WTC11 (cell line): Measurements from ENCODE around the gene KIRREL3. TPM values are rescaled to one million over a fixed set of nuclear protein-coding genes. Genes with fewer than 3 reads are reported as not detected.

ENCODE experiments used
- ATAC-seq: fragments of 200-7000 bp; cut with Tn5 transposase; 2 replicates; pipeline ENCODE4 v1.10.0; 2021; ENCODE audit warnings: mild to moderate bottlenecking, moderate library complexity
- CTCF ChIA-PET: fragments of 300-600 bp; sonication (Branson Sonifier 250); formaldehyde crosslinking; loops from one replicate; lab custom pipeline; 2021; ENCODE audit warnings: antibody characterized with exemption; lab: Charles Lee
- POLR2A ChIA-PET: fragments of 350-600 bp; sonication (Branson Sonifier 250); formaldehyde crosslinking; loops from one replicate; lab custom pipeline; 2021; ENCODE audit warnings: antibody characterized with exemption; lab: Charles Lee
- DNase-seq: peaks from one replicate; pipeline ENCODE4 v3.0.0; 2021; ENCODE audit warnings: low spot score
- H3K27ac Mint-ChIP-seq: 2 replicates; pipeline ENCODE4 v1.8.0; 2021; ENCODE audit warnings: mixed read lengths
- H3K27me3 Mint-ChIP-seq: 2 replicates; pipeline ENCODE4 v1.8.0; 2021; ENCODE audit warnings: low read depth, mild to moderate bottlenecking, moderate library complexity, mixed read lengths
- H3K36me3 Mint-ChIP-seq: 2 replicates; pipeline ENCODE4 v1.8.0; 2021; ENCODE audit warnings: mixed read lengths
- H3K4me1 Mint-ChIP-seq: 2 replicates; pipeline ENCODE4 v1.8.0; 2022; ENCODE audit warnings: mixed read lengths
- H3K4me3 Mint-ChIP-seq: 2 replicates; pipeline ENCODE4 v1.8.0; 2021; ENCODE audit warnings: mild to moderate bottlenecking, moderate library complexity, mixed read lengths
- H3K9me3 Mint-ChIP-seq: 2 replicates; pipeline ENCODE4 v1.8.0; 2021; ENCODE audit warnings: mixed read lengths
- CBFB ChIP-seq: sonication (generic); formaldehyde crosslinking; IDR thresholded peaks from 2 replicates; pipeline ENCODE4 v1.8.1; 2022; ENCODE audit warnings: mild to moderate bottlenecking, low read depth, missing genetic modification reagents
- CDX4 ChIP-seq: fragments of 250-450 bp; sonication (Bioruptor Pico); IDR thresholded peaks from 2 replicates; pipeline ENCODE4 v1.9.0; 2021; ENCODE audit warnings: moderate library complexity, mild to moderate bottlenecking, inconsistent platforms, borderline replicate concordance
- CREM ChIP-seq: sonication (generic); formaldehyde crosslinking; IDR thresholded peaks from 2 replicates; pipeline ENCODE4 v1.8.1; 2022; ENCODE audit warnings: mild to moderate bottlenecking, missing genetic modification reagents, moderate library complexity
- E2F1 ChIP-seq: sonication (generic); formaldehyde crosslinking; IDR thresholded peaks from 2 replicates; pipeline ENCODE4 v1.8.0; 2022; ENCODE audit warnings: mild to moderate bottlenecking, missing genetic modification reagents
- ESRRA ChIP-seq: sonication (generic); formaldehyde crosslinking; IDR thresholded peaks from 2 replicates; pipeline ENCODE4 v1.8.1; 2022; ENCODE audit warnings: mild to moderate bottlenecking, missing genetic modification reagents, borderline replicate concordance
- FOXJ3 ChIP-seq: sonication (generic); formaldehyde crosslinking; IDR thresholded peaks from 2 replicates; pipeline ENCODE4 v1.9.0; 2021; ENCODE audit warnings: missing genetic modification reagents, mild to moderate bottlenecking, borderline replicate concordance
- HMGA2 ChIP-seq: fragments of 250-450 bp; sonication (Bioruptor Pico); IDR thresholded peaks from 2 replicates; pipeline ENCODE4 v1.4.0; 2021; ENCODE audit warnings: mild to moderate bottlenecking, moderate library complexity
- IRF1 ChIP-seq: sonication (generic); formaldehyde crosslinking; IDR thresholded peaks from 2 replicates; pipeline ENCODE4 v1.8.0; 2023; ENCODE audit warnings: missing genetic modification reagents
- JAZF1 ChIP-seq: fragments of 250-450 bp; sonication (Bioruptor Pico); IDR thresholded peaks from 2 replicates; pipeline ENCODE4 v1.9.0; 2021; ENCODE audit warnings: moderate library complexity, mild to moderate bottlenecking, inconsistent platforms
- NFE2L1 ChIP-seq: sonication (generic); formaldehyde crosslinking; IDR thresholded peaks from 2 replicates; pipeline ENCODE4 v1.8.1; 2023; ENCODE audit warnings: missing genetic modification reagents
- PRRX2 ChIP-seq: fragments of 250-450 bp; sonication (Bioruptor Pico); IDR thresholded peaks from 2 replicates; pipeline ENCODE4 v1.8.0; 2021; ENCODE audit warnings: mild to moderate bottlenecking
- SMAD3 ChIP-seq: sonication (generic); formaldehyde crosslinking; IDR thresholded peaks from 2 replicates; pipeline ENCODE4 v1.8.0; 2022; ENCODE audit warnings: missing genetic modification reagents, mild to moderate bottlenecking, borderline replicate concordance
- SMAD4 ChIP-seq: sonication (generic); formaldehyde crosslinking; IDR thresholded peaks from 2 replicates; pipeline ENCODE4 v1.8.0; 2022; ENCODE audit warnings: mild to moderate bottlenecking, missing genetic modification reagents
- SP1 ChIP-seq: sonication (generic); formaldehyde crosslinking; conservative IDR thresholded peaks from 2 replicates; pipeline ENCODE4 v1.8.1; 2022; ENCODE audit warnings: missing genetic modification reagents
- TCF7 ChIP-seq: sonication (generic); formaldehyde crosslinking; IDR thresholded peaks from 2 replicates; pipeline ENCODE4 v1.8.0; 2022; ENCODE audit warnings: mild to moderate bottlenecking, low read depth, missing genetic modification reagents, moderate library complexity
- TEAD4 ChIP-seq: sonication (generic); formaldehyde crosslinking; IDR thresholded peaks from 2 replicates; pipeline ENCODE4 v1.8.0; 2022; ENCODE audit warnings: mild to moderate bottlenecking, missing genetic modification reagents
- ZNF121 ChIP-seq: sonication (generic); formaldehyde crosslinking; IDR thresholded peaks from 2 replicates; pipeline ENCODE4 v1.8.0; 2023; ENCODE audit warnings: missing genetic modification reagents
- ZNF281 ChIP-seq: sonication (generic); formaldehyde crosslinking; IDR thresholded peaks from 2 replicates; pipeline ENCODE4 v1.8.0; 2023; ENCODE audit warnings: mild to moderate bottlenecking, missing genetic modification reagents
- ZNF416 ChIP-seq: fragments of 250-450 bp; sonication (Bioruptor Pico); IDR thresholded peaks from 2 replicates; pipeline ENCODE4 v1.9.0; 2021; ENCODE audit warnings: mild to moderate bottlenecking, inconsistent platforms
- total RNA-seq: library from RNA; stranded (reverse); gene quantifications from 3 replicates; pipeline ENCODE4 v1.2.3, GENCODE V29; 2021
- TF ChIP-seq, protein P1 (sequence below): sonication (generic); formaldehyde crosslinking; IDR thresholded peaks from 2 replicates; pipeline ENCODE4 v1.8.1; 2022; ENCODE audit warnings: mild to moderate bottlenecking, missing genetic modification reagents, moderate library complexity, borderline replicate concordance
- TF ChIP-seq, protein P2 (sequence below): sonication (generic); formaldehyde crosslinking; IDR thresholded peaks from 2 replicates; pipeline ENCODE4 v1.8.1; 2022; ENCODE audit warnings: low read depth, missing genetic modification reagents, borderline replicate concordance
- TF ChIP-seq, protein P3 (sequence below): sonication (generic); formaldehyde crosslinking; IDR thresholded peaks from 2 replicates; pipeline ENCODE4 v1.8.1; 2023; ENCODE audit warnings: mild to moderate bottlenecking, missing genetic modification reagents, moderate library complexity

The KIRREL3 gene
- total RNA-seq, 1 experiment from 2014 or later: 0.59 TPM

GRCh38 chr11:126465573-126466188 is 534.9 kb downstream of the KIRREL3 start:
- no peak for DNase-seq
- Mint-ChIP-seq H3K27ac (no peak overlapping the region), H3K4me1 (peaks cover 14% of the 10 kb centered on the region), H3K9me3 (peaks cover 4% of the 10 kb centered on the region), H3K27me3 (no peaks in the 10 kb centered on the region), H3K4me3 (no peak overlapping the region), H3K36me3 (no peaks in the 10 kb centered on the region)
- CTCF ChIA-PET: interaction anchor here (0.8 to 6.5 kb wide), 3 partner anchors 14 to 155 kb away, joined by 3 to 59 read pairs (median 3); no protein-coding TSS in a partner anchor
- peak; percentile 24; the same call in 1 of the 2 replicates for ATAC-seq
- POLR2A ChIA-PET: no interaction called here
- TF ChIP-seq IRF1 (CRISPR knock-in tag) (no peak), SP1 (CRISPR knock-in tag) (no peak), ESRRA (CRISPR knock-in tag) (no peak)
- TF ChIP-seq, protein P1, sequence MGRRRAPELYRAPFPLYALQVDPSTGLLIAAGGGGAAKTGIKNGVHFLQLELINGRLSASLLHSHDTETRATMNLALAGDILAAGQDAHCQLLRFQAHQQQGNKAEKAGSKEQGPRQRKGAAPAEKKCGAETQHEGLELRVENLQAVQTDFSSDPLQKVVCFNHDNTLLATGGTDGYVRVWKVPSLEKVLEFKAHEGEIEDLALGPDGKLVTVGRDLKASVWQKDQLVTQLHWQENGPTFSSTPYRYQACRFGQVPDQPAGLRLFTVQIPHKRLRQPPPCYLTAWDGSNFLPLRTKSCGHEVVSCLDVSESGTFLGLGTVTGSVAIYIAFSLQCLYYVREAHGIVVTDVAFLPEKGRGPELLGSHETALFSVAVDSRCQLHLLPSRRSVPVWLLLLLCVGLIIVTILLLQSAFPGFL (CRISPR knock-in tag): no peak

DNA sequence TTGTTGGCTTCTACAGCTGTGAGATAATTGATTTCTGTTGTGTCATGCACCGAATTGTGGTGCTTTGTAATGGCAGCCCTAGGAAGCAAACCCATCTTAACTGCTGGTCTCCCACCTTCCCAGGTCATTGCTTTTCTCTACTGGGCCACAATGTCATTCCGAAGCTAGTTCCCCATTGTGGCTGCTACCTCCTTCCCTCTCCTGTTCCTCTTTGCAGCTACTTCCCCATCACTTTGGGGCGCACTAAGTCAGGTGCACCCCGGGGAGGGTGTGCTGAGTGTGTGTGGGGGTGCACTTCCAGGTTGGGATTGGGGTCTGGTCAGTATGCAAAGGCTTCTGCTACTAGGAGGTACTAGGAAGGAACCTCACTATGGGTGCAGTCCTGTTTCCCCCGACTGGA is 535.8 kb downstream of the KIRREL3 start:
- TF ChIP-seq, protein P2, sequence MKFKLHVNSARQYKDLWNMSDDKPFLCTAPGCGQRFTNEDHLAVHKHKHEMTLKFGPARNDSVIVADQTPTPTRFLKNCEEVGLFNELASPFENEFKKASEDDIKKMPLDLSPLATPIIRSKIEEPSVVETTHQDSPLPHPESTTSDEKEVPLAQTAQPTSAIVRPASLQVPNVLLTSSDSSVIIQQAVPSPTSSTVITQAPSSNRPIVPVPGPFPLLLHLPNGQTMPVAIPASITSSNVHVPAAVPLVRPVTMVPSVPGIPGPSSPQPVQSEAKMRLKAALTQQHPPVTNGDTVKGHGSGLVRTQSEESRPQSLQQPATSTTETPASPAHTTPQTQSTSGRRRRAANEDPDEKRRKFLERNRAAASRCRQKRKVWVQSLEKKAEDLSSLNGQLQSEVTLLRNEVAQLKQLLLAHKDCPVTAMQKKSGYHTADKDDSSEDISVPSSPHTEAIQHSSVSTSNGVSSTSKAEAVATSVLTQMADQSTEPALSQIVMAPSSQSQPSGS: no peak
- TF ChIP-seq SMAD3 (CRISPR knock-in tag) (no peak), PRRX2 (CRISPR knock-in tag) (no peak), ZNF121 (no peak), JAZF1 (no peak), NFE2L1 (no peak), ZNF416 (CRISPR knock-in tag) (no peak), HMGA2 (no peak), CDX4 (no peak), CREM (CRISPR knock-in tag) (no peak), E2F1 (CRISPR knock-in tag) (no peak), ZNF281 (CRISPR knock-in tag) (no peak), IRF1 (CRISPR knock-in tag) (no peak), FOXJ3 (CRISPR knock-in tag) (no peak), TCF7 (CRISPR knock-in tag) (no peak), TEAD4 (CRISPR knock-in tag) (no peak), CBFB (CRISPR knock-in tag) (no peak), SMAD4 (CRISPR knock-in tag) (no peak)
- TF ChIP-seq, protein P3, sequence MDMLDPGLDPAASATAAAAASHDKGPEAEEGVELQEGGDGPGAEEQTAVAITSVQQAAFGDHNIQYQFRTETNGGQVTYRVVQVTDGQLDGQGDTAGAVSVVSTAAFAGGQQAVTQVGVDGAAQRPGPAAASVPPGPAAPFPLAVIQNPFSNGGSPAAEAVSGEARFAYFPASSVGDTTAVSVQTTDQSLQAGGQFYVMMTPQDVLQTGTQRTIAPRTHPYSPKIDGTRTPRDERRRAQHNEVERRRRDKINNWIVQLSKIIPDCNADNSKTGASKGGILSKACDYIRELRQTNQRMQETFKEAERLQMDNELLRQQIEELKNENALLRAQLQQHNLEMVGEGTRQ (CRISPR knock-in tag): no peak
- TF ChIP-seq, protein P1 (CRISPR knock-in tag): no peak
- CTCF ChIA-PET: interaction anchor here (1.3 to 6.5 kb wide), 2 partner anchors 15 to 142 kb away, joined by 3 to 59 read pairs; no protein-coding TSS in a partner anchor
- no peaks in the 10 kb centered on the region for H3K27me3 Mint-ChIP-seq

More for the DNA sequence above, 535.8 kb downstream of the KIRREL3 start:
- no peak for DNase-seq
- peaks cover 17% of the 10 kb centered on the region for H3K4me1 Mint-ChIP-seq
- ATAC-seq: no peak
- H3K4me3 Mint-ChIP-seq: no peak overlapping the region
- peaks cover 4% of the 10 kb centered on the region for H3K9me3 Mint-ChIP-seq
- POLR2A ChIA-PET: interaction anchor here (0.5 kb wide), 1 partner anchor 97 kb away, joined by 4 read pairs; no protein-coding TSS in a partner anchor
- no peak overlapping the region for H3K27ac Mint-ChIP-seq
- no peaks in the 10 kb centered on the region for H3K36me3 Mint-ChIP-seq
